ENCODE data around the gene SDK1.

SDK1 gene

DNA sequence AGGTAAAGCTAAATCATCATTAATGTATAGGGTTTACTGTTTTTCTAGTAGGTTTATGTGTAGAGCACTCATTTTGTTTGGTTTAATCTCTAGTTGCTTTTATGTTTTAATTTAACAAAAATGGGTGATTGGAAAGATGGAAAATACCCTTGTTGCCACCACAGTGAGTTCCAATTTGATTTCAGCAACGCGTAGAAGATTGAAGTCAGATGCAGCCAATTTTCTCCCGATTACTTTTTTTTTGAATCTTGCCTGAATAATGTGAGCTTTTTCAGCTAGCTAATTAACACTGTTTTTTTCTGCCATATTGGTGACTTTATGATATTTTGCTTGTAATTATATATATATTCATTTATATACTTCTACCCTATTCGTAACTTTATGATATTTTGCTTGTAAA lies 293.8 kb downstream of the SDK1 start:
- no peak for DNase-seq

DNA sequence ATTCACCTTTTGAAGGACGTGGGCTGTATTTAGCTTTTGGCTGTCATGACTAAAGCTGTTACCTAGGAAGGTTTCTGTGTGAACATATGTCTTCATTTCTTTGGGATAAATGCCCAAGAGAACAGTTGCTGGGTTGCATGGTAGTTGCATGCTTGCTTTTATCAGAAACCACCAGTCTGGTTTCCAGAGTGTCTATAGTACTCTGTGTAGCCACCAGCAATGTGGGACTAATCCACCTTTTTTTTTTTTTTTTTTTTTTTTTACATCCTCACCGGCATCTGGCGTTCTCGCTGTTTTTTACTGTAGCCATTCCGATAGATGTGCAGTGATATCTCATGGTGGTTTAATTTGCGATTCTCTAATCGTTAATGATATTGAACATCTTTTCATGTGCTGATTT lies 297.8 kb downstream of the SDK1 start:
- DNase-seq = no peak

DNA sequence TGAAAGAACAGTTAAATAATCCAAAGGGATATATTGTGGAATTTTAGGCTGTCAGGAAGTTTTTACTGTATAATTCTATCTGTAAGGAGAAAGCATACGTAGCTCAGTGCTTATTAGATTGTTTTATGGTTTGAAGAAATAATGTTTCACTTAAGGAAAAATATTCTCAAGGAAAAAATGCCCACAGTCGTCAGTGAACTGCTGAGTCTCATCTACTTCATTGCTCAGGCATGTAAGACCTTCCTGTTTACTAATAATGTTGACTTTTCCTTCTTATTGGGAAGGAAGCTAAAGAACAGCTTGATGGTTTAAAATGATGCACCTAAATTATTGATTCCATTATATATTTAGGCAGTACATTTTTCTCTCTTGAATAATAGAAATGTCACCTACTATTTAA lies 304.2 kb downstream of the SDK1 start:
- DNase-seq = no peak

DNA sequence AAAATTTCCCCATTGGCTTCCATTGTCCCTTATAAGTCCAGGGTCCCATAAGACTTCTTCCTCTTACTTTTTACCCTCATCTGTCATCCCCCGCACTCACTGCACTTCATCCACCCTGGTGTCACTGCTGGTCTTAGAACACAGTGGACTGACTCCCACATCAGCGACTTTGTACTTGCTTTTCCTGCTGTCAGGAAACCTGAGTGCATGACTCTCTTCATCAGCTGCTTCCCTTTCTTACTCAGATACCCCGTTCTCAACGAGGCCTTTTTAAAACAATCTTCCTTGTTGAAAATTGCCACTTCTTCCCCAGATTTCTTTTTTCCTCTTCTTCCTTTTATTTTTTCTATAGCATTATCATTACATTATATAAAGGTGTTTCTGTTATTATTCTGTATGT lies 305.4 kb downstream of the SDK1 start:
- no peak for DNase-seq

DNA sequence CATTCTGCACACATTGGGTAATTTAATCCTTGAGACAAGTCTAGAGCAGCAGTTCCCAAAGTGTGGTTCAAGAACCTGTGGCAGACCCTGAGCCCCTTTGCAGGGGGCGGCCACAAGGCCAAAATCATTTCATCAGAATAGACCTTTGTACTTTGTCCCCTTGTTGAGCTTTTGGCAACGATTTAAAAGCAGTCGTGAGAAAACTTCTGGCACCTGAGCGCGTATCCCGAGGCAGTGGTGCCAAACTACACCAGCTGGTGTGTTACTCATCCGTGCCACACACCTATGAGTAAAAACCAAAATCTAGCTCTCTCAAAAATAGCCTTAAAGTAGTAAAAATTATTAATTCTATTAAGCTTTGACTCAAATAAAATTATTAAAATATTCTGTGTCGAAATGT lies 306.8 kb downstream of the SDK1 start:
- no peak for DNase-seq

DNA sequence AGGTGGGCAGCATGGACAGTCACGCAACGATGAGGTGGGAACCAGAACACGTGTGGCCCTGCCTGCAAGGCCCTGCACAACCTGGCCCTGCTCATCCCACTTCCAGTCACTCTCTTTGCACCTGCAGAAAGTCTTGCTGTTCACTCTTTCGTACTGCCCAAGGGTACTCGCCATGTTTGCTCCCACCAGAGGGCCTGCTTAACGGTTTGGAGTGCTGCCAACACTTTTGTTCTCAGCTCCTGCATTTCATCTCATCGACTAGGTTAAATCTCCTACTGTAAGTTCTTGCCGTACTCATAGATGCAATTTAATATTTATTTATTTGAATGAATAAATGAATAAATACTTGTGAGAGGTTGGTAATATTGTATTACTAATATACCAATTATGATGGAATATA lies 315.3 kb downstream of the SDK1 start:
- no peak for DNase-seq

DNA sequence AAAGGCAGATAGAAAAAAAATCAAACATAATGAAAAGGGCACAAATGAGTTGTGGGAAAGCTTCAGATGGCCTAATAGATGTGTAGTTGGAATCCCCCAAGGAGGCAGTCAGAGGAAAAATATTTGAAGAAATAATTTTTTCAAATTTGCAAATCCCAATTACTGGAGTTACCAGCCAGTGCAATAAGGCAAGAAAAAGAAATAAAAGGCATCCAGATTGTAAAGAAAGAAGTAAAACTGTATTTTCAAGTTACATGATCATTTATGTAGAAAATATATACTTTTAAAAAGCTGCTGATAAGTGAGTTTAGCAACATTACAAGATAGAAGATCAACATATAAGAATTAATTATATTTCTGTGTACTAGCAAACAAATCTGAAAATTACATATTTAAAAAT lies 329.0 kb downstream of the SDK1 start:
- no peak for DNase-seq

DNA sequence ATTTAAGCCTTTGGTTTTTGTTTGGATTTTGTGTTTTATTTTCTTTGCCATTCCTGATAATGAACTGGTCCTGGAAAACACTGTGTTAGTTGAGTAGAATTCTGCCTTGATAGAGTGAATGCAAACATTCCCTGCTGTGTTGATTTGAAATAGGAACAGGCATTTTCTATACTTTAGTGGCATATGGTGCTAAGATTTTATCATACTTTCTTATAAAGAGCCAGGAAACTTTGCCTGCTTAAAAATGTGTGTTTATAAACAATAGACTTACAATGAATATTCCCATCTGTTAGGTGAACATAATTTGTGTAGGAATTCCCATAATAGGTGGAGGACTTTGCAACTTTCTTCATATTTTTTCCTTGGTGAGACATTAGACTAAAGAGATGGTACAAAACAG lies 333.3 kb downstream of the SDK1 start:
- DNase-seq = no peak

DNA sequence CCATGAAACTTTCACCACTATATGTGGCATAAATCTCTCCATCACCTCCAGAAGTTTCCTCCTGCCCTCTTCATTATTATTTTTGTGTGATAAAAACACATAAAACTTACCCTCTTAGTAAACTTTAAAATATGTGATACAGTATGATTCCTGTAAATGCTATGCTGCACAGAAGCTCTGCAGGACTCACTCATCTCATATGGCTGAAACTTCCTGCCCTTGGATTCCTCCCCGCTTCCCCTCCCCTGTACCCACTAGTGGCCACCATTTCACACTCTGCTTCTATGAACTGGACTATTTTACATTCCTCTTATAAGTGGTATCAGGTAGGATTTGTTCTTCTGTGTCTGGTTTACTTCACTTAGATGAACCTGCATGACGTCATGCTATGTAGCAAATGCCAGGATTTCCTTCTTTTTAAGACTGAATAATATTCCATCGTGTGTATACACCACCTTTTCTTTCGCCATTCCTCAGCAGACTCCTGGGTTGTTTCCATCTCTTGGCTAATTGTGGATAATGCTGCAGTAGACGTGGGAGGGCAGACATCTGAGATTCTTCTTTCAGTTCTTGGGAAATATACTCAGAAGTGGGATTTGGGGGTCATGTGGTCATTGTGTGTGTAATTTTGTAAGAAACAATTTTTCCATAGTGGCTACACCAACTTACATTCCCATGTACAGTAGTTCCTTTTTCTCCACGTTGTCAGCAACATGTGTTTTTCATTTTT lies 335.2 kb downstream of the SDK1 start:
- no peak for DNase-seq

DNA sequence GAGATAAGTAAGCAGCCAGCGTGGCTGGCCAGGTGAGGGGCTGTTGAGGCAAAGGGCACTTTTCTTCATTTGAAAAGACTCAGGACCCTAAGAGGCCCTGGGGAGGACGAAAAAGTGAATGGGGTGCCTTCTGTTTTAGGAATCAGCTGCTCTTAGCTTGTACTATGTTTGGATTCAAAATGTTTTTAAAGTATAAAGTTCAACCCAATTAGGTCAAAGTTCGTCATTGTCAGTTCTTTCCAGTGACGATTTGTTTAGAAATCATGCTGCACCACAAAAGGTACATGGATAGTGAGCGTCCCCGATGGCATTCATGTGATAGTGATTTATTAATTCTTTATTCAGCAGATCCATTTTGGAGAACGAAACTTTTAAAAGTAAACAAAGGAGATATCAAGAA lies 338.2 kb downstream of the SDK1 start:
- no peak for DNase-seq

DNA sequence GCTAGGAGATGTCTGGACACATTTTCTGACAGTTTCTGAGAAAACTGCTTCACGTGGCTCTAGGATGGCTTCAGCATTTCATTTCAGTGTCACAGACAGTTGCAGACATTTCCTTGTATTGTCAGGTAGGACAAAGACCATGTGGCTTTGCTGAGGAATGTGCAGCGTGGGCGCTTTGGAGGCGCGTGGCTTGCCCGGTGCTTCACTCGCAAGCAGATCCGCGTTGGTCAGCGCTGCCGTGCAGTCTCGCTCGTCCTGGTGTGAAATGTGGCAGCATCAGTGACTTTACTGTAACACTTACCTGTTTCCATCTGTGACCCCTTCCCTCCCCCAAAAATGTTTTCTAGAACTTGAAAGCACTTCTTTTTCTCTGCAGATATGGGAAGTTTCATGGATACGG lies 340.5 kb downstream of the SDK1 start:
- no peak for DNase-seq

DNA sequence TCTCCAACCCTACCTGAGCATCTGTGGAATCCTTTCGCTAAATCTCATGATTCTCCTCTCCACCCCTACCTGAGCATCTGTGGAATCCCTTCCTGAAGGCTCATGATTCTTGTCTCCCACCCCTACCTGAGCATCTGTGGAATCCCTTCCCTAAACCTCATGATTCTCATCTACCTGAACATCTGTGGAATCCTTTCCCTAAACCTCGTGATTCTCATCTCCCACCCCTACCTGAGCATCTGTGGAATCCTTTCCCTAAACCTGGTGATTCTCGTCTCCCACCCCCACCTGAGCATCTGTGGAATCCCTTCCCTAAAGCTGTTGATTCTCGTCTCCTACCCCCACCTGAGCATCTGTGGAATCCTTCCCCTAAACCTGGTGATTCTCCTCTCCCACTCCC lies 342.0 kb downstream of the SDK1 start:
- DNase-seq = no peak

DNA sequence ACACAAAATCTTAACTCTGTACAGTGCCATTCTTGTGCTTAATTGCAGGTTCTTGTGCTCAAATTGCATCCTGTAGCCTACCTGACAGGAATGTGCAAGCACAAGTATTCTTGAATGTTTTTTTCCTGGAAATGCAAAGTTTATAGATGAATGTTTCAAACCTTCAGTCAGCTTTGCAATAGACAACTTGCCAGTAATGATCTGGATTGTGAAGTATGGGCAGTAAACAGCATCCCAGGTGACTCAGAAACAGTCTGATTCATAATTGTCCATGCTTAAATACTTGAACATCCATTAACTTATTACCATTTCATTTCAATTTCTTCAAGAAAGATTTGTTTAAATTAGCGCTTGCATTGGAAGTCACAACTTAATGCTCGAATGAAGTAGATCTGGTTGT lies 347.2 kb downstream of the SDK1 start:
- DNase-seq = no peak

DNA sequence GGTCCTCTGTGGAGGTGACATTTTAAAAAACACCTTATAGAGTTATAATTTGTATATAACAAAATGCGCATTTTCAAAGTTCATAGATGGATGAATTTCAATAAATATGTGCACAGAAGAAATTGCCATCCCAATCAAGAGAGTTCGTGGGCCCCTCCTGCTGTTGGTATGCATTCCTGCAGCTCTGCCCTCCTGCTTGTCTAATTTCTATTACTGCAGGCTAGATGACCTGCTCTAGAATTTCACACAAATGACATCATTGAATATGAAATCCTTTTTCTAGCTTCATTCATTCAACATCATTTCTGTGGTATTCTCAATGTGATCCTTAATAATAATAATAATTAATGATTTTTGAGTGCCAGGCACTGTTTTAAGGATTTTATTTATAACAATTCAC lies 348.2 kb downstream of the SDK1 start:
- no peak for DNase-seq

DNA sequence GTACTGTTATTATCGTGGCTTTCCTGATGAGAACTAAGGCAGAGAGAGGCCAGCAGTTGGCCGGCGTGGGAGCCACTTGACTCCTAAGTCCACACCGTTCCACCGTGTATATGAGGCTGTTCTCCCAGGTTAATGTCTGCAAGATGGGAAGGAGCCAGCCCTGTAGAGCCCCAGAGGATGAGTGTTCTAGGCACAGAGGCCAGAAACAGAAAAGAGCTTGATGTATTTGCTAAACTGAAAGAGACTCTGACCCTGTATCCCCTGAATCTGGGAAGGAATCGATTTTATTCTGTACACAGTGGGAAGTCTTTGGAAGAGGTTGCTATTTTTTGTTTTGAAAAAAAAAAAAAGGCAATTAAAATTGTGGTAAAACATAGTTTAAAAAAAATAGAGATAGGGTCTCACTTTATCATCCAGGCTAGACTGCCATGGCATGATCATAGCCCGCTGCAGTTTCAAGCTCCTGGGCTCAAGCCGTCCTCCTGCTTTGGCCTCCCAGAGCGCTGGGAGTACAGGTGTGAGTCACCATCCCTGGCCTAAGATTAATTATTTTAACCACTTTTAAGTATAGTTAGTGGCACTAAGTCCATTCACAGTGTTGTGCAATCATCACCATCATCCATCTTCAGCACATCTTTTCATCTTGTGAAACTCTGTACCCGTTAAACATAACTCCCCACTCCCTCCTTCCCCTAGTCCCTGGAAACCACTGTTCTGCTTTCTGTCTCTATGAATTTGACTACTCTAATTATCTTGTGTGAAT lies 348.8 kb downstream of the SDK1 start:
- DNase-seq = no peak

DNA sequence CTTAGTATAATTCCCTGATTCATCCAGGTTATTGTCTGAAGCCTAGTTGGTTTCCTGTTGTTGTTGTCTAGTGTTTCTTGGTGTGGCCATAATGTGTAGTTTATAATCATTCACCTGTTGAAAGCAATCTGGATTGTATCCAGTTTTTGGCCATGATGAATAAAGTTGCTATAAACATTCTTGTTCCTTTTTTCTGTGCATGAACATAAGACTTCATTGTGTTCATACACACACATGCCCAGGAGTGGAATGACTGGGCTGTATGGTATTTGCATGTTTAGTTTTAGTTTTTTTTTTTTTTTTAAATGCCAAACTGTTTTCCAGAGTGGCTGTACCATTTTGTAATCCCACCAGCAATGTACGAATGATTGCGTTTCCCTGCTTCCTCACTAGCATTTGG lies 349.8 kb downstream of the SDK1 start:
- no peak for DNase-seq

DNA sequence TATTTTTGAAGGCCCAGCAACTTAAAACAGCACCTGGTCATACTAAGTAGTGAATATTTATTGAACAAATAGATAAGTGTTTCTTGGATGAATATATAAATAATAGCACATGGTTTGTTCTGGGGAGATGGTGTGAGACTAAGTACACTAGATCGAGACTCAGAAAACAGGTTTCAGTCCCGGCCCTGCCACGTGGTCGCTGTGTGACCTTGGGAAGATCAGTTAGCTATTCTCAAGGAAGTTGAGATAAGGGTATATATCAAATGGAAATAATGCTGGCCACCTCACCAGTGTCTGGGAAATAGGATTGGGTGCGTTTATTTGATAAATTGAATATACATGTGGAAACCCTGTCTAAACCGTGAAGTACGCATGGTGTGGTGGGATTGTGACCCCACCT lies 354.6 kb downstream of the SDK1 start:
- DNase-seq = no peak

DNA sequence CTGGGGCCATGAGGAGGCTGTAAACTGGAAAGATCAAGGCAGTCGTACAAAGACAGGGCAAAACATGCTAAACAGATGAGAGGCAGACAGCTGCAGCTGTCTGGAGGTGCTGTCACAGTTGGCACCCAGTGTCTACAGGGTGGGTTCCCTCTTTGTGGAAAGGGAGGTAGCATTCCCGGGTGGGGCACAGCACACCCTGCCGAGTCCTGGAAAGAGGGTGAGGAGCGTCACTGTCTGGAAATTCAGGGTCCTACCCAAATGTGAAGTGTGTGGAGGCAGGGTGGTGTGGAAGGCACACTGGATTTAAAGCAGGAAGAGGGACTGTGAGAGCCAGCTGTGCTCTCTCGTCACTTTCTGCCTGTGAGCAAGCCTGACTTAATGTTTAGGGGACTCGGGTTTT lies 356.2 kb downstream of the SDK1 start:
- no peak for DNase-seq

DNA sequence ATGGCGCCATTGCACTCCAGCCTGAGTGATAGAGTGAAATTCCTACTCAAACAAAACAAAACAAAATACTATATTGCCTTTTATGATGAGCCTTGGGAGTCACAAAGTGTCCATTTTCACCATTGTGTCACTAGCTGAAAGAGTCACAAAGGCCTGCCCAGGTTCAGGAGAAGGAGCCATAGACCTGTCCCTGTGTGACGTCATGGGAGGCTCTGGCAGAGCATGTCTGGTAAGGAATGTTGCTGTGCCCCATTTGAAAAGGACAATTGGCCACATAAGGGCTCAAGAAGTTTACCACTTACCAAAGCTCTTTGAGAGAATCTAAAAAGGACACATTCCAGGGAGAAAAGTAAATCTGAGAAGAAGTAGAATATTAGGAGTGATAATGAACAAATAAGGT lies 367.7 kb downstream of the SDK1 start:
- DNase-seq = no peak

DNA sequence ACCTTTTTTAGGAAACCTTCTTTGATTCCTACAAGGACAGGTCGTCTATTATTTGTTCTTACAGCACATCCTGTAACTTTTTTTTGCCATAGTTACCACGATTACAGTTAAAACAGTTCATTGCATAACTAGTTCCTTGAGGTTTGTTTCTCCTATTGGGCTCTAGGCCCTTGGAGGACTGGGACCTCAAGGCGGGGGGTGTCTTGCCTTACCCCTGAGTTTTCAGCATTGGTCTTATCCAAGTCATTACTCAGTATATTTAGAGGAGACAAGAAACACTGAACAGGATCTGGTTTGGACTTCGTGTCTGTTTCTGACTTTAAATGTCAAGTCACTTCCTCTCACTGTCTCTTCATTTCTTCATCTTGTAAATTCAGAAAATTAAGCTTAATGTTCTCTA lies 369.8 kb downstream of the SDK1 start:
- no peak for DNase-seq

DNA sequence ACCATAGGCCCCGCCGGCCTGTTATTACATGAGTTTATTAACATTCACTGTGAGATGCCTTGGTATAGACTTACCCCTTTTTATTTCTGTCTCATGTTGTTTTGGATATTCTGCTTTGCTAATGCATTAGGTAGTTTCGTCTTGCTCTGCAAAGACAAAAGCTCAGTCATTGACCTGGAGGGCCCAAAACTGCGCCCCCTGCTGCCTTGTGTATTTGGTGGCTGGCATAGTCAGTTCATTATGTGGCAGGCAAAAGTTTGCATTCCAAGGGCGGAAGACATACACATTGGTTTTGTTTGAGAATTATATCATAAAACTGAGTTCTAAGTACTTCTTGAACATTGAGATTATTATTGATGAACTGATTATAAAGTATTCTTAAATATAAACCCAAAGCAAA lies 372.5 kb downstream of the SDK1 start:
- DNase-seq = peak; percentile 64

DNA sequence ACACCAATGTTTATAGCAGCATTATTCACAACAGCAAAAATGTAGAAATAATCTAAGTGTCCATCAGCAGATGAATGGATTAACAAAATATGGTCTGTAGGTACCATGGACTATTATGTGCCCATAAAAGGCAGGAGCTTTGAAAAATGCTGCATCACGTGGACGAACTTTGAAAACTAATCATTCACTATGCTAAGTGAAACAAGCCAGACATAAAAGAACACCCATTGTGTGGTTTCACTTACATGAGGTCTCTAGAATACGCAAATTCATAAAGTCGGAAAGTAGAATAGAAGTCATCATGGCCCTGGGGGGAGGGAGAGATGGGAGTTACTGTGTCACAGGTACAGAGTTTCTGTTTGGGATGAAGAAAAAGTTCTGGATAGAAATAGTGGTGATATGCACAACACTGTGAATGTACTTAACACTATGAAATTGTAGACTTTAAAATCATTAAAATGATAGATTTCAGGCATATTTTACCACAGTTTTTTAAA lies 377.3 kb downstream of the SDK1 start:
- no peak for DNase-seq

DNA sequence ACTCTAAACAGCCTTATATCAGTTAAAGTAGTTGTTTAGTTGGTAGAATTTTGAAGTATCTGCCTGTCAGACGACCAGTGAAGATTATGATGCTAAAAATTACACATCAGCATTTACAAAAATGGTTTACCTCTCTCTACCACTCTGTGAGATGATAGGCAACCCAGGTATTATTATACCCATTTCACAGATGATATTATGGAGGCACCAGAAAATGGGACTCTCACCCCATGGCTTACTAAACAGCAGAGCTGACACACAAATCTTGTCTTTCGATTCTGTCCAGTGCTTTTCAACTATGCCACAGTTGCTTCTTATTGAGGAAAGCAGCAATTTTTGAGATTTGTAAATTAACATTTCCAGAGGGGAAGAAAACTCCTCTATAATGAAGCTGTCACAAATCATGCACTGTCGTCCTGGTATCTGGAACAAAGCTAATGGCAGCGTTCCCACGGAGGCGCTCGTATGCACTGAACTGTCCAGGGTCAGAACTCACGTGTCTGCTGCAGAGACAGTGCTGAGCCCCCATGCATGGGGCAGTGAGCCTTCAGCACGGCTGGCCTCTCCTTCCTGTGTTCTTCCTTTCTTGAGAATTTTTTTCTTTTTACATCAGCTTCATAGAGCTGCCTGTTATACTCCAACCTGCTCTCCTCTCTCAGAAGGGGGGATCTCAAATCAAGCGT lies 381.1 kb downstream of the SDK1 start:
- no peak for DNase-seq
